Stimulated activated CD4-positive, alpha-beta T cell treated with anti-CD3 and anti-CD28 coated beads, Interleukin-1b, Interleukin-23, amount 100 ng/mL, for 1 hour (primary cell): Measurements from ENCODE around the gene LYSMD1.
A peak's percentile ranks its signal among the peaks of the same experiment; 100 is the strongest.

Experiments
- DNase-seq, 2 donors: peaks; one replicate each; pipeline ENCODE4 v3.0.0-alpha.2; 2020; ENCODE audit warnings: low read depth in 2 of 2

LYSMD1 gene

DNA sequence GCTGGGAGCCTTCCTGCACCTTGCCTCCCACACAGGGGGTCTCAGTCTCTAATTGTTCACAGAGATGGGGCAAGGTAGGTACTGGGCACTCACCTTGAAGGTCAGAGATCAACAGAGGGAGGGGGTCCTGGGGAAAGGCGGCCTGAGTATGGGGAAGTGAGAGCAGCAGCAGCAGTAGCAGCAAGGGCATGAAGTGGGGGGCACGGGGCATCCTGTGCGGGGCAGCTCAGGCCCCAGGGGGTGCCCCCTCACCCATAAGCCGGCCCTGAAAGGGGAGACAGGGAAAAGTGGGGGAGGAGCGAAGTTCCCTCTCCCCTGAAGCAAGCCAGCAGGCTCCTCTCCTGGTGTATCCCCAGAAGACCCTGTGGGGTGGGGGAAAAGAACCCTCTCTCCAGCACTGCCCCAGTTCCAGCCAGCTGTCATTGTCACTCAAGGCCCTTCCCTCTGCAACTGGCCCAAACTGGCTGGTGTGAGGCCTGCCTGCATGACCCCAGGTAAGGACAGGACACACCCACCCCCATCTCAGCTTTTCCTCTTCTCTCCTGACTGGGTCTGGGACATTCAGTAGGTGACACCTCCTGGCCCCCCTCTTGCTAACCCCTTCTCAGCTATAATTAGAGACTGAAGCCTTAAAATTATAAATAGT lies 23.2 kb downstream of the LYSMD1 start:
- DNase-seq, result no peak

DNA sequence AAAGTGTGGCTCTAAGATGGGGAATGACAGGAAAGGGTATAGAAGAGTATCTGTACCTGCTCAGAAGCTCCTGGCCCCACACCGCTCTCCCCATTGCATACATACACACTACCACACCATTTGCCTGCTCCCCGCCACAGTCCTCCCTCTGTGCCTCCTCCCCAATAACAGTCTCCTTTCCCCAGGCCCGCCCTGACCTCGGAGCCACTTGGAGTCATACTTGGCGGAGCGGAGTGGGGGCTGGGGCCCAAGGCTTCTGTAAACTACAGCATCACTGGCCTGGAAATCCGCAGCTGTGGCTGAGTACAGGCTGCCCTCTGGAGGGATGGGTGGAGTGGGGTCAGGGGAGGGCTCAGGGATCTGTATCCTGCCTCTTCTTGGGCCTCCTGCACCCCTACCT lies 27.9 kb downstream of the LYSMD1 start:
- no peak for DNase-seq

DNA sequence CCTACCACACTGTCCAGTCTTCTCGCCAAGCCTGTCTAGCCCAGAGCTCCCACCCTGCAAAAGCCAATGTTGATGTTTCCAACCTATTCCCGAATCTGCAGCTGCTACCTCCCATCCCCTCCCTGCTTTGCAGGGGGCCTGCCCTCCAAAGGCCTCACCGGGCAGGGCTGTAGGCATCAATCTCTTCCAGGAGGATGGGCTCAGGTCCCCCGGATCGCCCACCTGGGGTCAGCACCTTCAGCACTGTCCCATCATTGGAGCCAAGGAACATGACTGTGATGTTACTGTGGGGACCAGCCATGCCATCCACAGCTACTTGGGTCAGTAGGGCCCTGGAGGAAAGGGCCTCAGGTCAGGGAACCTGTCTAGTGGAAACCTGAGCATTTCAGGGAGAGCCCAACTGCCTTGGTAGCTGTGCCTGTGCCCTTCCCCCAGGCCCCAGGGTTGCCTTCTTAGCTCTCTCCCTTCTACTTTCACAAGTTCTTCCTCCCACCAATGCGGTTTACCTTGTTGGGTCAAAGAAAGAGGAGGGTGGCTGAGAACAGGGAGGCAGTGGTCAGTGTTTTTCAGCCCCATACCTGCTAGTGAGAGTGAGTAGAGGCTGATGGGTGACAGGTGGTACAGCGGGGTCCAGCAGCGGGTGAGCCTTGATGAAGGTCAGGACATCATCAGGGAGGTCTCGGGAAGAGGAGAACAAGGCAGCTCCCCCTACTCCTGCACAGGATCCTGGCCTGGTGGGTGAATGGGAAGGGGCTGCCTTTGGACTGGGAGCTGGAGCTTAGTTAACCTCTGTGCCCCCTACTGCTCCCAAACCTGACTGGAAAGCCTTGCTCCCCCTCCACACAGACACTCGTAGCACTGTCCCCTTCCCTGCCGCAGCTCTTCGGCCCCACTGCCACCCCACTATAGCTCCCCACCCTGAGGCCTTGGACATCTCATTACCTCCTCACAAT lies 30.0 kb downstream of the LYSMD1 start:
- no peak for DNase-seq

DNA sequence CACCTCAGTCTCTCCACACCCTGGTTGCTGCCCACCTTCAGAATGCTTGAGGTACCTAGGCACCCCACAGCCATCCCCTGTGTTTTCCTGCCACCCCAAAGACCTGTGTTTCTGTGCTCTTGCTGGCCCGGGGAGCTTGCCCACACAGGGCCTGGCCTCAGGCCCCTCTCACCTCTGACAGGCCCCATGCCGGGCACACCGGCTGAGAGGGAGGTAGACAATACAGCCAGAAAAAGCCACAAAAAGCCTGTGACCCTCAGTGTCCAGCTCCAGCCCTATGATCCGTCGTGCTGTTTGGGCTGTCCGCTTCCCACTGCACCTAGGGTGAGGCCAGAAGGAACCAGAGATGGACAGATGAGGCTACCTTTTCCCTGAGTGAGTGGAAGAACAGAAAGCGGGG lies 30.7 kb downstream of the LYSMD1 start:
- no peak for DNase-seq

DNA sequence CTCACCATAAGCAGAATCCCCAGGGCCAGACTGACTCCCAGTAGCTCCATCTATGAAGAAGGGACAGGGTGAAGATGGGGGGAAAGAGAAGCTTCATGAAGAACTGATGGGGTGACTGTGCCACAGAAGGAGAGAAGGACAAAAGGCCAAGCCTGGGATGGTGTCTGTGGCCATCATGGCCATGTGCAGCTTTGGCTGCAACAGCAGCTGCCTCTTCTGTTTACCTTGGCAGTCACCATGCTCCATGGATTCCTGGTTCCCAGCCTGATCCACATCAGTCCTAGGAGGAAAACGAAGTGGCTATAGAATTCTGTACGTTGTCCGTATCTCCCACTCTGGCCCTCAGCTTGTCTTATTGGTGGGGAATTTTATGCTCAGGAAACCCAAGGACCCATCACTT lies 31.3 kb downstream of the LYSMD1 start:
- no peak for DNase-seq

DNA sequence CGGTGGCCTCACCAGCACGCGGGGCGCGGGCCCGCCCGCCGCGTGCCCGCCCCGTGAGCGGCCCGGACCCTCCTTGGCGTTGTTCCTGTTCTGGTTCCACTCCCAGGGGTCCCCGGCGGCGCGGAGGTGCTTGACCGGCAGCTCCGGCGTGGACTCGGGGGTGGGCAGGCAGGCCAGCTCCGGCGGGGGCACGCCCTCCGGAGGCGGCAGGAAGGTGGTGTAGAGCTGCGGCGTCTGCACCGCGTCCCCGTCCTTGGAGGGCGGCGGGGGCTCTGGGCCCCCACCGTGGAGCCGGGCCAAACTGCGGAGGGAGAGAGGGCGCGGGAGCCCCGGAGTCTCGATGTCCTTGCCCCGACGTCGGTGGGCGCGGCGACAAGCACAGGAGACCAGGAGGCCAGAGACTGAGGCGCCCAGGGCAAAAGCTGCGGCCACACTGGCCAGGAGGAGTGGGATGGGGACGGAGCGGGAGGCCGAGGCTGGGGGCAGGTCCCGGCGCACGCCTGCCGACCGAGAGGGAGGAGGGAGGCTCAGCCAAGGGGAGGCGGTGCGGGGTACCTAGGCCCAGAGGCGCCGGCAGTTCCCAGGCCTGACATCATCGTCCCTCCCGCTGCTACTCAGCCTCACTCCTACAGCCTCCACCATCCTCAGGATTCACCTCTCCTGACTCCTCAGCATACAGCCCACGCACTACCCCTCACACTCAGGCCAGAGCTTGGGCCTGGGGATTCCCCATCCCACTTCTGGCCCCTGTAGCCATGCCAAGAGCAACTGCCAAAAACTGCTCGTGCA lies 32.5 kb downstream of the LYSMD1 start:
- DNase-seq, result no peak

DNA sequence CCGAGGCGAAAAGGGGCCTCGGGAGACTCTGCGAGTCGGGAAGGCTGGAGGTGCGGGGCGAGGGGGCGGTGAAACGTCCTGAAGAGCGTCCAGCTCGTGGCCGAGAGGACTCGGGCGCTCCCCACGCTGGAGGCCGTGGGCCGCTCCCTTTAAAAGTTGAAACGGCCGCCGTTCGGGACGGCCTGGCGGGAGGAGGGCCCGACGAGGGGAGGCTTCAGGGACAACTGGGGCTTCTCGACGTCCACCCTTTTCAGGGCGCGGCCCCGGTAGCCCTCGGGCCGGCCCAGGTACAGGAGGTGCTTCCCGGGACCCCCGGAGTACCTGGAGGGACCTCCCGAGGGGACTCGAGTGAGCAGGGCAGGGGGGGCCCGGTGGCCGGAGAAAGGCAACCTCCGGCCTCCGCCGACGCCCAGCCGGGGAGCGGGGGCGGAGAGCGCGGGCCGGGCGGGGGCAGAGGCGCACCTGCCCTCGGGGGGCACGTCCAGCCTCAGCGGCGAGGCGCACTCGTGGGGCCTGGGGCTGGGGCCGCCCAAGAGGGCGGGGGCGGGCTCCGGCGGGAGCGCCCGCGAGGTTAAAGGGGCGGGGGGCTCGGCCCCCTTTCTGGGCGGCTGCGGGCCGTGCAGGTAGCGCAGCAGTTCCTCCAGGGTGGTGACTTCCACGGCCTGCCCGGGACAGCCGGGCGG lies 33.2 kb downstream of the LYSMD1 start:
- no peak for DNase-seq

DNA sequence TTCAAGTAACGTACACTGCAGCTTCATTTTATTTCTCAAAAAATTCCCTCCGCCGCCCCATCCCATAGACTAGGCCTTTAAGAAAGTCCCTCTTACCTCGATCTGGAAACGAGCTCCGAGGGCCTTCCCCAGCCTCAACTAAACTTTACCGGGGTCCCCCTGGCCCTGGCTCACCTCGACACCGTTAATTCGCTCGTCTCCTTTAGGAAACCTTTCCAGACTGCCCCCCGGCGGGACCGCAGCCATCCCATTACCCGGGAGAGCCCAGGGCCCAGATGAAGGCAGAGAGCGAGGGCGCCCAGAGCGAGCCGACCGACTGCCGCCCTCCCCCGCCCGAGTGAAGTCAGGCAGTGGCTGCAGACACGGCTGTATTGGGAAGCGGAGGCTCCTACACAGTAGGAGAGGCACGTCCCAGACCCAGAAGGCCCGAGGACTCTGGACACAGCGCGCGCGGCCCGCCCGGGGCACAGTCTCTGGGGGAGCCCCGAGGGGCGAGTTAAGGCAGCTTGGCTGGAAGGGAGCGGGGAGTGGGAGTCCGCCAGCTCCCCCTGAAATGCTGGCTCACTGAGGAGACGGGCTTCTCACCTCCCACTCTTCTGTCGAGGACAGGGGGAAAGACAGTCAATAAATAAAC lies 33.9 kb downstream of the LYSMD1 start:
- no peak for DNase-seq

DNA sequence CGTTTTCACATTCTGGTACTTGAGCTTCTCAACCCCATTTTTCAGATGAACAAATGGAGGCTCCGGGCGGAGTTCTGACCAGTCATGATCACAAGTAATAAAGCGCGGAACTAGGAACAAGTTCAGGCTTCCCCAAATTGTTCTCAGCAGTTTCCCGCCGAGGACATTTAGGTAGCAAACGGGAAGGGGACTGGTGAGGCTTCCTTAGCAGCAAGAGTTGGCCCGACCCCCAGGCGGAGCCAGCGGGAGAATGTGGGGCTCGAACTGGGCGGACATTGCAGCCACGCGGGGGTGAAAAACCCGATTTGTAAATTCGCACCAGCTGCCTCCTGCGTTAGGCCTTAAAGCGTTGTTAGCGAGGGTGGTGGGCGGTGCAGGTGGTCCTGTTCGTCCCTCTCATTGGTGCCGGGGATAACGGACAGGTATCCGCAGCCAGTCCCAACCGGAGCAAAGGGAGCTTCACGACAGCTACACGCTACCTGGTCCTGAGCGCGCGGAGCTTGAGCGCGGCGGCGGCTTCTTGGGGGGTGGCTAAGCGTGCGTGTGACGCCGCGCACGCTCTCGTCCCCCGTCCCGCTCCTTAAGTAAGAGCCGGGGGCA lies 34.6 kb downstream of the LYSMD1 start:
- peak; percentile 41 to 61 for DNase-seq

DNA sequence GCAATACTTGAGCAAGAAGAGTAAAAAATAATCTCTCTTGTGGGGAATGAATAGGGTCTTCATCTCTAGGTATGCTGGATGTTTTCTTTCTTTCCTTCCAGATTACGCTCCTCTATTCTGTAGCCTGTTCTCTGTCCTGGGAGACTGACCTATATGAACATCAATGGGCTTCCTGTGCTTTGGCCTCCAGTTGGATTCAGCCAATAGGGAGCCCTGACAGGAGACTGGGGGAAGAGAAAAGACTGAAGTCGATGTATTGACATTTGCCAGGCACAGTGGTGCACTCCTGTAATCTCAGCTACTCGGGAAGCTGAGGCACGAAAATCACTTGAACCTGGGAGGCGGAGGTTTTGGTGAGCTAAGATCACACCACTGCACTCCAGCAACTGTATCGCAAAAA lies 36.9 kb downstream of the LYSMD1 start:
- DNase-seq, result no peak

DNA sequence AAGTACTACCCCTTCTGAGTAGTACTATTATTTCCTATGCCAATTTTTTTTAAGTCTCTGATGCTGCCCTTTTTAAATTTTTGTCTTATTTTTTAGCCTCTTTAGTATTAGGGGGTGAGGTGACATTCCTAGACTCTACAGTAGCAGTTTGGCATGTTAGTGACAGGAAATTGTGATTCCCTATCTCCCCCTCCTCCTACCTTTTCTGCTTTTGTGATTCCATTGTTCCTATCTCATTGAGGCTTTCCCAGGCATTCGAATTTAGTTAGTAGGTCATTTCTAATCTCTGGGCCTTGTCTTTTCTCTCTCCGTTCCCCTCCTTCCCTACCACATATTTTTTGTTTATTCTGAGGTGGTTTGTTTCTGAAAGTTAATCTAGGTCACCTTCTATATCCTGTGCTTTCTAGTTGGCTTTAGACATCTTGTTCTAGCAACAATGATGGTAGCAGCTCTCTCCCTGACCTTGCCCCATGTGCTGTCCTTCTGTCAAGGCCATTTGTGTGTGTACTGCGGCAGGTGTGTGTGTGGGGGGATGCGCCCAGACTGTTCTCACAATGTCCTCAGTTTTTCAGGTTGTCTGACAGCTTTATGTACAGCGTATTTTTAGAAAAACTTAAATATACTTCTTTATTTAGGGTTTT lies 40.8 kb downstream of the LYSMD1 start:
- no peak for DNase-seq

DNA sequence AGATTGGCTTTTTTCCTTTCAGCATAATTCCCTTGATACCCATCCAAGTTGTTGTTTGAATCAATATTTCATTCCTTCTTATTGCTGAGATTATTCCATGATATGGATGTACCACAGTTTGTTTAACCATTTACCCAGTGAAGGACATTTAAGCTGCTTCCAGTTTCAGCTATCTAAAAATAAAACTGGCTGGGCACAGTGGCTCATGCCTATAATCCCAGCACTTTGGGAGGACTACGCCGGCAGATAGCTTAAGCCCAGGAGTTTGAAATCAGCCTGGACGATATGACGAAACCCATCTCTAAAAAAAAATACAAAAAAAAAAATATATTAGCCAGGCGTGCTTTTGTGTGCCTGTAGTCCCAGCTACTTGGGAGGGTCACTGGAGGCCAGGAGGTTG lies 51.8 kb downstream of the LYSMD1 start:
- DNase-seq, result no peak
